Loucy (cell line): Measurements from ENCODE around the gene ADRB2.

Experiments used
- CTCF ChIP-seq: fragments of 200-600 bp; sonication (generic); conservative IDR thresholded peaks from 2 replicates; pipeline ENCODE4 v1.5.1; 2014; ENCODE audit warnings: mild to moderate bottlenecking, antibody characterized with exemption, low read length
- EZH2phosphoT487 ChIP-seq: fragments of 200-600 bp; IDR thresholded peaks from 2 replicates; pipeline ENCODE4 v1.6.1; 2018; ENCODE audit warnings: antibody characterized with exemption, mild to moderate bottlenecking, moderate library complexity, borderline replicate concordance

- TF ChIP-seq CTCF: no peak
- no peak for TF ChIP-seq EZH2phosphoT487
Observed at GRCh38 chr5:148829248-148829594, 2.8 kb downstream of the ADRB2 start.
